GM11168 (cell line): ENCODE results near the gene BPGM.
"Not testable (repeated sequence)": the region's sequence is repeated elsewhere in the genome, so short reads cannot be mapped to it uniquely, and the experiment has no call there.

Experiments
- in situ Hi-C: fragments of 300-500 bp; cut with MboI; formaldehyde crosslinking; loops from one replicate; pipeline ENCODE4 v1.12.0; 2022; ENCODE audit warnings: low sequenced_read_pairs; ENCODE audit not compliant: unreplicated experiment

BPGM gene

DNA sequence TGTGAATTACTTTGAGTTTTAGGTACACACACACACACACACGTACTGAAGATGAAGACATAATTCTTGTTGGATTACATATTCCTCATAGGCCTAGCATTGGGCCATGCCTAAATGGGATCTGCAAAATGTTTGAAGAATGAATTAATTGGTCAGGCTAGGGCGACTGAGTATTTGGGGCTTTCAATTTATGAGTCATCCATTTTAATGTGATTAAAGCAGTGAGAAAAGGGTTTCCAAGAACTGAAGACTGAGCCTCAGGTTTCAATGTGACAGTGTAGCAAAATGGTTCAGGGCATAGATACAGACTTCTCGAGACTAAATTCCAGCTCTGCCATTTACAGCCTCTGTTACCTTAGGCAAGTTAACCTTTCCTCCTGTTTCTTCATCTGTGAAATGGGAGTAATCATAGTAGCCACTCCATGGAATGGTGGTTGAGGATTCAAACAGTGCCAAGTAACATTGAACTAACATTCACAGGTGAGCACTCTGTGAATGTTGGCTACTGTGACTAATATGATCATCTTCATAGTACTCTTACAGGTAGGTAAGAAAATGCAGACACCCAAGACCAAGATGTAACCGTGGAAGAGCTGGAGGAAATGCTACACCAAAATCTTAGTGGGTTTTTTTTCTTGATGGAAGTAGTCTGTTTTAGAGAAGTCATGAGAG, 7.6 kb downstream of the BPGM start:
- in situ Hi-C loops = no loop called here

DNA sequence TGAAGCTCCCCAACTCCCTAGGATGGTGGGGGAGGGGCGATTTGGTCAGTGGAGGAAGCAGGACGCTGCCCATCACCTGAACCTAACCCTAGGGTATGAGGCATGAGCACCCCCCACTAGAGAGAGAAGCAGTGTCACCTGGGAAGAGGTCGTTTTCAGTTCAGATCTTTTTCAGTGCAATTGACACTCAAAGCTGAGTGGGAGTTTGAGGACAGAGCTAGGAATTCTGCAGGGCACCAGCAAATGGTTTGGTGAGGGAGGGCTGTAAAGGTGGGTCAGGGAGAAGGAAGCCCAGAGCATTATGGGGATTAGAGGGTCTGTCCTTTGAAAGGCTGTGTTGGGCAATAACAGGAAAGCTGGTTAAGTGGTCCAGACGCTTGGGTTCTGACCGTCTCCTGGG, 10.9 kb downstream of the BPGM start:
- in situ Hi-C loops = no loop called here

DNA sequence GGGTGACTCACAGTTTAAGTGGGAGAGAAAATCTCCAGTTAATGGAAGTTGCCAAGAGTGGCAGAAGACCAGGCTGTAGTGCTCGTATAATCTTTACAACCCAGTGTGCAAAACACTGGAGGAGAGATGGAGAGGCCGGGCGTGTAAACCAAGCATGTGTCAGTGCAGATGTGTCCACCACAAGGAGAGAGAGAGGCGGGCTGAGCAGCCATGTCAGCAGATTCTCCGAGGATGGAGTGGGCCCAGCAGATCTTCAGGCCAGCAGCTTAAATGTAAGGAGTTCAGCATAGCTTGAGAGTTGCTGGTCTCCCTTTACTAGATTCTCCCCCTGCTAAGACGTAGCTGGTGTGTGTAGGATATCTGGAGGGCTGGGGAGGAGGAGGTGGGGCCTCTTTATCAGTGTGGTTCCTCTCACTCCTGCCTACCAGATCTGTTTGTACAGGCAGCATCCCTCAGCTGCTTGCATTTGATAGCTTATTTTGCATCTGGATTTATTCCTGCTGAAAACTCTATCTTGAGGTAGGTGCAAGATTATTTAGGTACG, 13.7 kb downstream of the BPGM start:
- in situ Hi-C loops = no loop called here

DNA sequence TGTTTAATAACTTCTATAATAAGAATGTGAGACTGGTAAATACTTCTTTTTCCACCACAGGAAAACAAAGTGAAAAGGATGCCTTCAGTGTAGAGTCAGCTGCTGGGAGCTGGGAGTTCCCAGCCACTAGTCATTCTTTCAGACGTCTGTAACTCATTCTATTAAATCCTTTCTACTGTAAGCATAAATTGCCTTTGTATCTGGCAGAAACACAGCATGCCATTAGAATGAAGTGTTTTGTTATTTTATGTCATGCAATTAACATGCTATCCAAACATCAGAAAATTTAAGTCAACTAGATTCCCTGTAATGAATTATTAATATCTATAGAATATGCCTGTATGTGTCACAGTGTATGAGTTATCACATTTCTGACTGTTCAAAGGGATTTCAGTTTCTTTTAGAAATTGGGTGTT, 14.3 kb downstream of the BPGM start:
- in situ Hi-C loops = no loop called here

DNA sequence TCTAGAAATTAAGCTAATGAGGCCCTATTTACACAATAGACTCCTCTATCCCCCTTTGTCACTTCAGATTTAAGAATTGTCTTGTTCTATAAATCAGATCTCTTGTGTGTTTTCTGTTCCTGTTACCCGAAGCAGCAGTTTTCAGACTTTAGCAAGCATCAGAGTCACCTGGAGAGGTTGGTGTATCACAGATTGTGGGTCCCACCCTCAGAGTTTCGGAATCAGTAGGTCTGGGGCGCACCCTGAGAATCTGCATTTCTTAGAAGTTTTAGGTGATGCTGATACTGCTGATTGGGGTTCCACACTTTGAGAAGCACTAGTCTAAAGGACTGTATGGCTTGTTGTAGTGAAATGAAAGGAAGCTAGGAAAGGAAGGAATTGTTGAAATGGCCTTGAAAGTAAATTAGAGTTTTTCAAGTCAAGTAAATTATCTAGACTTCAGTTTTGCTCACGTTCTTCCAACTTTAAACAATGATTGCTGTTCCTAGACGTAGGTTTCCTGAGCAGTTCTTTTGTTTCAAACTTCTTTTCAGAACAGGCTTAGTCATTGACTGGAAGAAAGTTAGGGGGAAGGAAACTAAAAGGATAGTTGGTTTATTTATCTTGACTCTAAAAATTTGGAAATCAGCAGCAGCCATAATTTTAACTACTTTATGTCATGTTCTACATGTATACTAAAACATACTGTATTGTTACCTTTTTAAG, 15.7 kb downstream of the BPGM start:
- in situ Hi-C loops = no loop called here

DNA sequence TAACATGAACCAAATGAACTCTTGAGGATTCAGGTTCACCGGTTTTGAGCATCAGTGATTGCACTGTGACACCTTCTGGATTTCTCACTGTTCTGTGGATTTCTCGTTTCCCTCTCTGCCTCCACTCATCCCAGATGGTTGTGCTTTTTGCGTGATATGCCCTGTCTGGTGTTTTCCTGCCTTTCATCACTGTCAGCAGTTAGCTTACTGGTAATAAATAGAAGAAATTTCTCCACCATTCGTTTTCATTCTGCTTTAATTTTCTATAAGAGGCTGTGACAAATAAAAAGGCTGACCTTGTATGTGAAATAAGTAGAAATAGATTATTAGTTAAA, 16.2 kb downstream of the BPGM start:
- in situ Hi-C loops = no loop called here

DNA sequence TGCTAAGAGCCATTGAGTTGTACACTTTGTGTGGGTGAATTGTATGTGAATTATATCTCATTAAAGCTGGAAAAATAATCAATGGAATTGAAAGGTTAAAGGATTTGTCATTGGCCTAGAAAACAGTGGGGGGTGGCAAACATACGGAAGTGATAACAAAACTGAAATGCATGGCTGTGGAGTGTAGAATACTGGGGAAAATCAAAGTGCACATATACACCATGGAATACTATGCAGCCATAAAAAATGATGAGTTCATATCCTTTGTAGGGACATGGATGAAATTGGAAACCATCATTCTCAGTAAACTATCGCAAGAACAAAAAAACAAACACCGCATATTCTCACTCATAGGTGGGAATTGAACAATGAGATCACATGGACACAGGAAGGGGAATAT, 18.4 kb downstream of the BPGM start:
- in situ Hi-C loops = not testable (repeated sequence)

DNA sequence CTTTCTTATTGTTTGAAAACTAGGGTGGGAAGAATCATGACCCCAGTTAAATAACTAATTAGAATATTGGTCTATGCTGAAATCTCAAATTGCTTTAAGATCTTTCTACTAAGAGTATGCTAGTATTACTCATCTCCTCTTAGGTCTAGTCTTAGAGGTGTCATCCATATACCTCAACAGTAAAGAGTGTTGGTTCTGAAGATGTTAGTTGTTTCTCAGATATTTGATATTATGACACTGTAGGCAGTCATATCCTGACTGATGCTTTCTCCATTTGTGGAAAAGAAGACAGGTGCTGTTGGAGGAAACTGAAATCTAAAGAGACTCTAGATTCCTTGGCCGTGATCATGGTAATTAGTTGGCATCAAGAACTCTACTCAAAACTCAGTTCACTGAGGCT, 21.2 kb downstream of the BPGM start:
- in situ Hi-C loops = no loop called here

DNA sequence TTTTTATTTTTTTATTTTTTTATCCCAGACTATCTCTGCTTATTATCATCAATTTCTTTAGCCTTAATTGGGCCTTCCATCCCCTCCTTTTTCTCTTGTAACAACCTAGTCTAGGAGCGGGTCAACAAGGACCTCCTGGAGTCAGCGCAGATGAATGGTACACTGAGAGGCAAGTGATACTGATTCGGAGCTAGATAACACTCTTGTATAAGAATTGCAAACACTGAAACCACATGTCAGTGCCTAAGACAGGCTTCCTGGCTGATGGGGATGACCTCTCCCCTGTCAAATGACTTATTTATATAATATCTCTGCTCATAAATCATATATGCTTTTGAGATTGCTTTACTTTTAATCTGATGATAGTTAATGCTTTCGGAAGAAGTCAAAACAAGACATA, 22.7 kb downstream of the BPGM start:
- in situ Hi-C loops = no loop called here

DNA sequence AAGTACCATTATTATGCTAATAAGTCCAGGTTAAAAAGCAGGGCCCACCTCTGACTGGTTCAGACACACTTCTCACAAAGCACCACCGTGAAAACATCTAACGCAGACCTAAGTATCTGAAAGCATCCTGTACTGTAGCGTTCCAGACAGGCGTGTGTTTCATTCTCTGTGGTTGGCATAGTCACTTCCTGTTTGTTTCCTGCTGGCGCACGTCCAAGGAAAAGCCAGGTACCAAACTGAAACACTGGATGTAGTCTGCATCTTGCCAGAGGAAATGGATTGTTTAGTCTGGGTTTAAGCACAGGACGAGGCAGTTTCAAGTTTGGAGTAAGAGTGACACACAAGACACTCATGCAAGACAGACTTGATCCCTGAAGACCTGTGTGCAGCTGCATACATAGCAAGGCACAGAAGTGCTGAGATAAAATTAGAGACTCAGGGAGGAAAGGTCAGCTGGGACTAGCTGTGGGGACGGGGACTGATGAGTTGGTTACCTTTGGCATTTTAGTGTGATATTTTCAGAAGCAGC, 23.3 kb downstream of the BPGM start:
- in situ Hi-C loops = no loop called here

DNA sequence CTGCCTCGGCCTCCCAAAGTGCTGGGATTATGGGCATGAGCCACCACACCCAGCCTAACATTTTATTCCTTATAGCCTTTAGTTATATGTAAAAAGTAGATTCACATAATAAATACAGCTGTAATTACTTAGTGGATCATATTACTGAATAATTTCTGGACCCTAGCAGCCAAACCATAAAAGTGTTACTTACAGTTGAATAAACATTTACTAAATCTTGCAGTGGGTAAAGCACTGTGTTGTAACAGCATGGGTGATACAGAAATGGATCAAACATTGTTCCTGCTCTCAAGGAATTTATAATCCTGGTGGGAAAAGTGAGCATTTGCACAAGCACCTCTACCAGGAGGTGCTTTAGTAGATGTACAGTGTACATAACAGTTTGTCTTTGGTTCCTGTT, 25.0 kb downstream of the BPGM start:
- in situ Hi-C loops = no loop called here

DNA sequence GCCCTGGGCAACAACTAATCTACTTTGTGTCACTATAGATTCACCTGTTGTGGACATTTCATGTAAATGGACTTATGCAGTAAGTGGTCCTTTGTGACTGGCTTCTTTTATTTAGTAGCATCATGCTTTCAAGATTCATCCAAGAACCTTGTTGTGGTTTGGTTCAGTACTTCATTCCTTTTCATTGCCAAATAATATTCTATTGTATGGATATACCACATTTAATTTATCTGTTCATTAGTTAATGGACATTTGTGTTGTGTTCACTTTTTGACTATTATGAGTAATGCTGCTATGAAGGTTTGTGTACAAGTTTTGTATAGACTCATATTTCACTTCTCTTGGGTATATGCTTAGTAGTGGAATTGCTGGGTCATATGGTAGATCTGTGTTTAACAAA, 27.8 kb downstream of the BPGM start:
- in situ Hi-C loops = no loop called here

DNA sequence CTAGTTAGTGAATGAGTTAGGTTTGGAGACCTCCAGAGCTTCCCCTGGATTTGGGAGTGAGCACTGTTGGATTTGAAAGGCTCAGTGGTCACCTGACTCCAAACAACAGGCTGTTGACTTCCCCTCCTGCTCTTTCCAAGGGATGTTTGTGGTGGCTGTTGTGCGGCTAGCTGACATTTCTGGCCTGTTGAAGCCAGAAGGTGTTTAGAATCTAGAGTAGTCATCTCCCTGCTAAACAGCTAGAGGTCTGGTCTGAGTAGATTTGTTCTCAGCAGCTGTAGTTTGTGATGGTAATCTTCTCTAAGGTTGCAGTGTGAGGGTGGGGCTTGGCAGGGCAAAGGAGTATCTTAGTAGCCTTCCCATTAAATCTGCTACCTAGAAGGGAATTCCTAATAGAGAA, 30.1 kb downstream of the BPGM start:
- in situ Hi-C loops = no loop called here

DNA sequence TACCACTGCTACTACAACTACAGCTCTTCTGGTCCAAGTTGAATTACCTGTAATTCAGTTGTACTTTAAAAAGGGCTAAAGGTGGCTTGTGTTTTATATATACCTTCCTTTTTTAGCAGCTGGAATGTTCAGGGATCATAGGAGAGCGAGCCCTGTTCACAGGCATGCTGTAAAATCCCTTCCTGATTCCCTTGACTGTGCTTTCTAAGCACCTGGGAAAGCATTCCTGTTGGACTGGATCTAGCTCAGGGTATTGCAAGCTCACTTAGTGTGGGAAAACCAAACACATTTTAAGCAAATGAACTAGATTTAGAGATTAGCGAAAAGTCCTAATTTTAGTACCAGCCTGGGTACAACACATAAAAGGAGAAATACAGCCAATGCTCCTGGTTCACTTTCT, 31.5 kb downstream of the BPGM start:
- in situ Hi-C loops = no loop called here

DNA sequence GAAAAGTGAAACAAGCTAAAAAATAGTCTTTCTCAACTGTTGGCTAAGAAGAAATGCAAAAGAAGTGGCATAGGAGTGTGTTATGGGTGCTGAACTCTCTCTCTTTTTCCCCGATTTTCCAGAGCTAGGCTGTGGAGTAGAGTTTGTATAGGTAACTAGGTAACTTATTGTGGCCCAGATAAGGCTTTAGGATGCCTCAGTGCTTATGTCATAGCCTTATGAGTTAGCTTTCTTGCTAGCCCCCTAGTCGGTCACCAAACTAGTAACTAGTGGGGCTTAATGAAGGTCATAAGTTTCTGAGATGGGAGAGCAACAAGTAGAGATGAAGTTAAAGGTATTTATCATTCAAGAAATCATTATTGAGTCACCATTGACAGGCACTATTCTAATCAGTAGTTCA, 32.4 kb downstream of the BPGM start:
- in situ Hi-C loops = no loop called here

DNA sequence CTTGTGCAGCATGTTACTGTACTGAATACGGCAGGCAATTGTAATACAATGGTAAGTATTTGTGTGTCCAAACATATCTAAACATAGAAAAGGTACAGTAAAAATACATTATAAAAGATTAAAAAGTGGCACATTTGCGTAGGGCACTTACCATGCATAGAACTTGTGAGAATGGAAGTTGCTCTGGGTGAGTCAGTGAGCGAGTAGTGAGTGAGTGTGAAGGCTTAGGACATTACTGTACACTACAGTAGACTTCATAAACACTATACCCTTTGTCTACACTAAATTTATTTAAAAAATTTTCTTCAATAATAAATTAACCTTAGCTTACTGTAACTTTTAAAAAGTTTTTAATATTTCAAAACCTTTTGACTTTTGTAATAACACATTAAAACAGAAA, 37.5 kb downstream of the BPGM start:
- in situ Hi-C loops = no loop called here

DNA sequence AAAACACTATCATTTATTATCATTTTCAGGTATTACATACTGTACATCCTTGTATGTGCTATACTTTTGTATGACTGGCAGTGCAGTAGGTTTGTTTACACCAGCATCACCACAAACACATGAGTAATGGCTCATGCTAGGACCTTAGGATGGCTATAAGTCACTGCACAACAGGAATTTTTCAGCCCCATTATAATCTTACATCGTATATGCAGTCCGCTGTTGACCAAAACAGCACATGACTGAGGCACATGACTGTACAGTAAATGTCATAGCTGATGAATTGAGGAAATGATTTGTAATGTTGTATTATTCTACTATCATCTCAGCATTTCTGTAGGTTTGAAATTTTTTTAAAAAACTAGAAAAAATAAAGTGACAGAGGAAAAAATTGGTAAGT, 38.6 kb downstream of the BPGM start:
- in situ Hi-C loops = no loop called here

DNA sequence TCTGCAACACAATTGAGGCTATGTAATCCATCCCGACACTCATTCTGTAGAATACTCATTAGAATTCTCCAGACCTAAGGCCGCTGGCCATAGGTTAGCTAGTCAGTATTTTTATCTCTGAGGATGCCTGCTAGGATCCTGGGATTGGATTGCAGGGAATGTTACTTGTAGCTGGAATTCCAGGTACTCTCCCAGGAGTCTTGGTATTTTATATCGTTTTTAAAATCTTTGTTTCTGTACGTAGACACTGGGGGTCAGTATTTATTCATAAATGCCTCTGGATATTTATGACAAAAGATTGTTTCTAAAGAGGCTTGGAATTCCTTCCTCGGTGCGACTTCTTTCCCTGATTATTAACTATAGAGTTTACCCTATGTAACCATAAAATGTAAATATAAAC, 40.1 kb downstream of the BPGM start:
- in situ Hi-C loops = no loop called here

DNA sequence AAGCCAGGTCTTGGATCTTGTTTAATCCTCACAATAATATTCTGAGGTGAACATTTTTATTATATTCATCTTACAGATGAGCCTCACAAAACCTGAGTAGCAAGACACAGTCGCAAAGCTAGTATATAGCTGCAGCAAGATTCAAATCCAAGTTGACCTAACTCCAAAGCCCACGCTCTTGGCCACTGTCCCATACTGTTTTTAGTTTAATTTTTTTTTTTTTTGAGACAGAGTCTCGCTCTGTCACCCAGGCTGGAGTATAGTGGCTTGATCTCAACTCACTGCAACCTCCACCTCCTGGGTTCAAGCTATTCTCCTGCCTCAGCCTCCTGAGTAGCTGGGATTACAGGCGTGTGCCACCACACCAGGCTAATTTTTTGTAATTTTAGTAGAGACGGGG, 42.9 kb downstream of the BPGM start:
- in situ Hi-C loops = not testable (repeated sequence)

DNA sequence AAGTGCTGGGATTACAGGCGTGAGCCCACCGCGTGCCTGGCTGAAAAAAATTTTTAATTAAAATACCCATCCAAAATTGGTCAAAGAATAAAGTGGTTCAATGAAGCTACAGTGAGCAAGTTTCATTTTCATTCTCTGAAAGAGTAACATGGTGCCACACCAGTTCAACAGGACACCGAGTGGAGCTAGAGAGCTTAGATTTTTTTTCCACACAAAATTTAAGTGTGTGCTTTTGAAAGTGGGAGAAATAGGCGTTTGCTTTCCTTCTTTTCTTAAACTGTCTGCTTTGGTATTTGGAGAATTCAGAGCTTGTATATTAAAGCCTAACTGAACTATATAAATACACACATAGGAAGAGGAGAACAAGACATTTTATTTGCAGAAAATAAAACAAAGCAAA, 43.4 kb downstream of the BPGM start:
- in situ Hi-C loops = no loop called here

DNA sequence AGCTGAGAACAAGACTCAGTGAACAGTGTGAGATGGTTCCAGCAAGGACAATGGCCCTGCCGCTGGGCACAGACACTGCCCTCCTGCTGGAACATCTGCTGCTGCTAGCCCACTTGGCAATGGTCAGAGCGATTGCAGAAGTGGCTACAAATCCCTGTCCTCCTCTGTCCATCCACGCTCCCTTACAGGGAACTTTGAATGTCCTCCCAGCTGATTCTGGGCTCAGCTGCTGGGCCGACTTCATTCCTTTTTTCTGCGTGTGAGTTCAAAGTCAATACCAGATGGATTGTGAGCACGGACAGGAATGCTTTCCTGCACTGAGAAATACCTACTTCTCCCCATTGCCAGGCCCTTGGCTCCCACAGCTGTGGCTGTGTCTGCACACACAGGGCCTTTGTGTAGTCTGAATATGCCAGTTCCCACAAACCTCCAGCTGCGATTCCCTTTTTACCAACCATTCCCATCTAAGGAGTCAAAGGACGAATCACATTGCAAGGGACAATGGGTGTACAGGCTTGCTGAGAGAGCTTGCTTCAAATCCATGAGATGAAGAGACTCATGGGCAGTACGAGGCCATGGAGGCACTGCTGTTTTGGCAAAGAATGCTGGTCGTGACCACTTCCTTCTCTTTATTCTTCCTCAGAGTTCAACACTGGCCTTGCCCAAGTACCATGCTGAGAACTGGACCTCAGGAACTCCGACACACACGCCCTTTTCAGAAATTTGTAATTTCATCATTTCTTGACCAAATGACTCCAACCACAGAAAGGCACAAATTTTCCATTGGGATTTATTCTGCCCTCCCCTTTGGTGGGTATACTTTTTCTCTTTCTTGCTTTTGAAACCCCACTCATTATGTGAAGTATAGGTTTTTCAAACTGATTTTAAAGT, 44.2 kb downstream of the BPGM start:
- in situ Hi-C loops = no loop called here
